ENCODE results near the gene NFAT5.
"Not testable (repeated sequence)": the region's sequence is repeated elsewhere in the genome, so short reads cannot be mapped to it uniquely, and the experiment has no call there.

Gene NFAT5

GRCh38 chr16:69565671-69566239, at the start of gene NFAT5:
TSS of gene NFAT5 (plus strand) at chr16:69565966. CDS start at chr16:69566302, 336 bp downstream.
- DNase-seq (ENCODE audit: low spot score) = peak; percentile 86

- DNase-seq (ENCODE audit: low spot score) = not testable (repeated sequence)
Measured at GRCh38 chr16:69517914-69518313, 47.9 kb upstream of the NFAT5 start.

- DNase-seq (ENCODE audit: low spot score) = no peak
Measured at GRCh38 chr16:69520413-69520799, 45.4 kb upstream of the NFAT5 start.

- peak; percentile 31 for DNase-seq (ENCODE audit: low spot score)
Measured at GRCh38 chr16:69520800-69521602, 44.8 kb upstream of the NFAT5 start.

- no peak for DNase-seq (ENCODE audit: low spot score)
Measured at GRCh38 chr16:69522041-69522578, 43.7 kb upstream of the NFAT5 start.

GRCh38 chr16:69522732-69523404, 42.9 kb upstream of the NFAT5 start:
- peak; percentile 46 for DNase-seq (ENCODE audit: low spot score)

GRCh38 chr16:69523566-69524305, 42.0 kb upstream of the NFAT5 start:
- DNase-seq (ENCODE audit: low spot score) = peak; percentile 67

- DNase-seq (ENCODE audit: low spot score) = no peak
Measured at GRCh38 chr16:69526831-69527655, 38.7 kb upstream of the NFAT5 start.

GRCh38 chr16:69531988-69532387, 33.8 kb upstream of the NFAT5 start:
- DNase-seq (ENCODE audit: low spot score) = no peak

- no peak for DNase-seq (ENCODE audit: low spot score)
Measured at GRCh38 chr16:69532641-69533455, 32.9 kb upstream of the NFAT5 start.

- no peak for DNase-seq (ENCODE audit: low spot score)
Measured at GRCh38 chr16:69534720-69535119, 31.0 kb upstream of the NFAT5 start.

GRCh38 chr16:69535123-69536050, 30.4 kb upstream of the NFAT5 start:
- no peak for DNase-seq (ENCODE audit: low spot score)

GRCh38 chr16:69537706-69538080, 28.1 kb upstream of the NFAT5 start:
- no peak for DNase-seq (ENCODE audit: low spot score)

- no peak for DNase-seq (ENCODE audit: low spot score)
Measured at GRCh38 chr16:69538808-69539207, 27.0 kb upstream of the NFAT5 start.

GRCh38 chr16:69542974-69543373, 22.8 kb upstream of the NFAT5 start:
- no peak for DNase-seq (ENCODE audit: low spot score)

GRCh38 chr16:69544088-69544487, 21.7 kb upstream of the NFAT5 start:
- DNase-seq (ENCODE audit: low spot score) = no peak

GRCh38 chr16:69546663-69547062, 19.1 kb upstream of the NFAT5 start:
- DNase-seq (ENCODE audit: low spot score) = not testable (repeated sequence)

- no peak for DNase-seq (ENCODE audit: low spot score)
Measured at GRCh38 chr16:69553332-69553731, 12.4 kb upstream of the NFAT5 start.

- no peak for DNase-seq (ENCODE audit: low spot score)
Measured at GRCh38 chr16:69554495-69554894, 11.3 kb upstream of the NFAT5 start.

All from LoVo (cell line).